Measurements from ENCODE around the gene EFNA5.

EFNA5 gene

GRCh38 chr5:107674655-107675054, 3.9 kb upstream of the EFNA5 start:
- intact Hi-C loops (cut with DNase I): loop anchor here (10.0 kb wide), 1 partner anchor 100 kb away; no protein-coding TSS in a partner anchor
- DNase-seq: no peak

- peak; percentile 74 to 95 (median 88) for DNase-seq
- intact Hi-C loops (cut with DNase I): loop anchor here (10.0 kb wide), 1 partner anchor 99 kb away; no protein-coding TSS in a partner anchor
These were observed 2.8 kb upstream of the EFNA5 start for GRCh38 chr5:107673368-107674136.

GRCh38 chr5:107673039-107673367, 2.3 kb upstream of the EFNA5 start:
- intact Hi-C loops (cut with DNase I): loop anchor here (10.0 kb wide), 1 partner anchor 98 kb away; no protein-coding TSS in a partner anchor

GRCh38 chr5:107672211-107673038, 1.7 kb upstream of the EFNA5 start:
- DNase-seq: peak; percentile 12 to 87 (median 74)
- intact Hi-C loops (cut with DNase I): loop anchor here (10.0 kb wide), 1 partner anchor 98 kb away; no protein-coding TSS in a partner anchor

More at GRCh38 chr5:107673039-107673367, 2.3 kb upstream of the EFNA5 start:
- DNase-seq: peak in 3 of 42 donors; percentile 13 to 18 (median 14)

- intact Hi-C loops (cut with DNase I): loop anchor here (10.0 kb wide), 1 partner anchor 97 kb away; no protein-coding TSS in a partner anchor
- DNase-seq: peak in 17 of 42 donors; percentile 7 to 54 (median 29)
These were observed 1.0 kb upstream of the EFNA5 start for GRCh38 chr5:107671742-107672210.

GRCh38 chr5:107670087-107670931, 428 bp downstream of the EFNA5 start:
- peak in 40 of 42 donors; percentile 9 to 70 (median 40) for DNase-seq
- intact Hi-C loops (cut with DNase I): loop anchor here (10.0 kb wide), 1 partner anchor 96 kb away; no protein-coding TSS in a partner anchor

- intact Hi-C loops (cut with DNase I): loop anchor here (10.0 kb wide), 1 partner anchor 95 kb away; no protein-coding TSS in a partner anchor
- peak in 37 of 42 donors; percentile 6 to 69 (median 35) for DNase-seq
These were observed 1.4 kb downstream of the EFNA5 start for GRCh38 chr5:107669096-107670031.

GRCh38 chr5:107668154-107669095, 2.3 kb downstream of the EFNA5 start:
- DNase-seq: peak in 4 of 42 donors; percentile 5 to 13 (median 10)
- intact Hi-C loops (cut with DNase I): no loop called here

- intact Hi-C loops (cut with DNase I): no loop called here
- DNase-seq: no peak
These were observed 4.6 kb downstream of the EFNA5 start for GRCh38 chr5:107666051-107666655.

GRCh38 chr5:107665036-107665570, 5.6 kb downstream of the EFNA5 start:
- intact Hi-C loops (cut with DNase I): no loop called here
- no peak for DNase-seq

GRCh38 chr5:107663697-107664096, 7.0 kb downstream of the EFNA5 start:
- intact Hi-C loops (cut with DNase I): no loop called here
- DNase-seq: no peak

GRCh38 chr5:107661650-107662044, 9.1 kb downstream of the EFNA5 start:
- DNase-seq: no peak
- intact Hi-C loops (cut with DNase I): no loop called here

GRCh38 chr5:107661038-107661649, 9.6 kb downstream of the EFNA5 start:
- intact Hi-C loops (cut with DNase I): no loop called here
- DNase-seq: no peak

- no peak for DNase-seq
- intact Hi-C loops (cut with DNase I): no loop called here
These were observed 12.2 kb downstream of the EFNA5 start for GRCh38 chr5:107658528-107658927.

GRCh38 chr5:107655831-107656230, 14.9 kb downstream of the EFNA5 start:
- intact Hi-C loops (cut with DNase I): no loop called here
- DNase-seq: no peak

All from head of caudate nucleus (tissue), 42 donors.